Spleen (tissue), 7 donors: ENCODE data around the gene WDFY2.

Experiments used
- POLR2A ChIP-seq, 3 donors: fragments of 450-650 bp; IDR thresholded peaks; one replicate each; pipeline ENCODE4 v1.5.1; 2017; ENCODE audit warnings: antibody characterized with exemption in 3 of 3, mild to moderate bottlenecking in 1 of 3
- POLR2AphosphoS5 ChIP-seq, 3 donors: sonication (generic); formaldehyde crosslinking; IDR thresholded peaks; one replicate each; pipeline ENCODE4 v1.5.1; 2017; ENCODE audit warnings: antibody characterized with exemption in 3 of 3
- TF ChIP-seq, protein P1 (sequence below), 11 experiments: fragments of 200-600 bp in 7 of 11; fragments of 450-650 bp in 4 of 11; sonication (generic) in 4 of 11; IDR thresholded peaks in 8 of 11; conservative IDR thresholded peaks in 3 of 11; 1 replicate in 7 of 11; 2 replicates in 4 of 11; pipeline versions ENCODE4 v1.4.0 to v1.8.0; 2016 to 2021; ENCODE audit warnings: antibody characterized with exemption in 11 of 11, inconsistent platforms in 4 of 11, mild to moderate bottlenecking in 1 of 11
- donor health status: DM: no; HTN: no; CAD: no; lungs with moderate emphysema.
- donor health status: DM: no; HTN: no; CAD: no.
- donor health status: DM: no; HTN: no; CAD: no.

GRCh38 chr13:51778392-51778791 is 194.1 kb downstream of the WDFY2 start:
- TF ChIP-seq, protein P1, sequence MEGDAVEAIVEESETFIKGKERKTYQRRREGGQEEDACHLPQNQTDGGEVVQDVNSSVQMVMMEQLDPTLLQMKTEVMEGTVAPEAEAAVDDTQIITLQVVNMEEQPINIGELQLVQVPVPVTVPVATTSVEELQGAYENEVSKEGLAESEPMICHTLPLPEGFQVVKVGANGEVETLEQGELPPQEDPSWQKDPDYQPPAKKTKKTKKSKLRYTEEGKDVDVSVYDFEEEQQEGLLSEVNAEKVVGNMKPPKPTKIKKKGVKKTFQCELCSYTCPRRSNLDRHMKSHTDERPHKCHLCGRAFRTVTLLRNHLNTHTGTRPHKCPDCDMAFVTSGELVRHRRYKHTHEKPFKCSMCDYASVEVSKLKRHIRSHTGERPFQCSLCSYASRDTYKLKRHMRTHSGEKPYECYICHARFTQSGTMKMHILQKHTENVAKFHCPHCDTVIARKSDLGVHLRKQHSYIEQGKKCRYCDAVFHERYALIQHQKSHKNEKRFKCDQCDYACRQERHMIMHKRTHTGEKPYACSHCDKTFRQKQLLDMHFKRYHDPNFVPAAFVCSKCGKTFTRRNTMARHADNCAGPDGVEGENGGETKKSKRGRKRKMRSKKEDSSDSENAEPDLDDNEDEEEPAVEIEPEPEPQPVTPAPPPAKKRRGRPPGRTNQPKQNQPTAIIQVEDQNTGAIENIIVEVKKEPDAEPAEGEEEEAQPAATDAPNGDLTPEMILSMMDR (IDR thresholded peaks at IDR 0.05 in 8 of 11, conservative IDR thresholded peaks at IDR 0.05 in 3 of 11), result no peak
- TF ChIP-seq POLR2A (IDR thresholded peaks at IDR 0.05) (no peak), POLR2AphosphoS5 (IDR thresholded peaks at IDR 0.05) (no peak)
